ENCODE measurements around the gene ZNF862. TPM values are rescaled to one million over a fixed set of nuclear protein-coding genes. Genes with fewer than 3 reads are reported as not detected.

Gene ZNF862
- total and polyA plus RNA-seq, 10 of the 15 experiments (the other 5 are each of a cell fraction or from before 2014, with no cell fraction given) = 0.49 to 7.7 (median 3.5) TPM

DNA sequence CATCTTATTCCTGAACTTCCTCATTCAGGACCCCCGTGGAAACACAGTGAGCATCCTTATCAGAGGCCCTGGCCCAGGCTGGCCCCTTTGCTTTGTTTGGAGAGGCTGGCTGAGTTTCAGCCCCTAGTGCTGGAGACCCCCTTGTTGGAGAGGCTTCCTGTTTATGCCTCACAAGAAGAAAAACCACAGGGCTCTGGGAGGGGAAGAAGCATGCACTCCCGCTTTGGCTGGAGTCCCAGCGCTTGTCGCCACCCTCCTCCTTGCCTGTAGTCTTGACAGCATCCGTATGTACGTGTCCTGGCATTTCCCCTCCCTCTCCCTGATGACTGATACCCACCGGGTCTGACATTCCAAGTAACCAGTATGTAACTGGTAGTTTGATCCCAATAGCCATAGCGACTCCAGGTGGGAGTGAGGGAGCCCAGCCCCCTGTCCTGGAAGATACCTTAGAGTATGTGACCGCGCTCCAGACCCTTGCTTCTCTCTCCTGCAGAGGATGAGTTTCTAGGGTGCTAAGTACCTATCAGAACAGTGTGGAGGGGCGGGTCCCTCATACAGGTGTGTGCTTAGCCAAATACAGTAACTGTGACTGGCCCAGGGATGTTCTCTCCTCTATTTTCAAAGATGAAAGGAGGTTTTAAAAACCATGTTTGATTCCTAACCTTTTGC is 28.7 kb downstream of the ZNF862 start:
- intact Hi-C loops (cut with micrococcal nuclease; ENCODE audit: unreplicated experiment) = no loop called here
- ChIA-PET SMC1A (ENCODE audit: uncharacterized antibody, unreplicated experiment) (interaction anchor here (1.1 kb wide), 1 partner anchor 16 kb away, joined by 4 read pairs; no protein-coding TSS in a partner anchor), RAD21 (ENCODE audit: unreplicated experiment) (no interaction called here), POLR2A (no interaction called here), CTCF (no interaction called here)
- WGBS (ENCODE audit: insufficient coverage, insufficient replicate concordance, low lambda C conversion rate, missing lambda C conversion rate) = 64% methylated on average over 11 of the region's 11 CpGs
- no peak overlapping the region for H3K4me2 ChIP-seq (ENCODE audit: control insufficient read depth, insufficient read depth)
- in situ Hi-C loops (cut with MboI) = no loop called here
- no peaks in the 10 kb centered on the region for H3K36me3 ChIP-seq (ENCODE audit: control insufficient read depth in 2 of 2, insufficient read depth in 2 of 2, low read length in 1 of 2)
- no peak for FAIRE-seq
- no peaks in the 10 kb centered on the region for H3K79me2 ChIP-seq (ENCODE audit: control insufficient read depth, insufficient read depth, low read length)
- H4K20me1 ChIP-seq (ENCODE audit: control insufficient read depth, insufficient read depth) = no peaks in the 10 kb centered on the region
- ATAC-seq = no peak
- H3K4me3 ChIP-seq = no peak overlapping the region
- H3K4me1 ChIP-seq (ENCODE audit: control insufficient read depth, insufficient read depth, low read length) = peaks cover 35% of the 10 kb centered on the region
- no peak overlapping the region for H2AFZ ChIP-seq (ENCODE audit: control insufficient read depth, low read depth, low read length)
- no peak for DNase-seq (ENCODE audit: low read depth, low spot score)
- H3K9me3 ChIP-seq (replicated peaks; ENCODE audit: control insufficient read depth, insufficient read depth, low read length) = no peaks in the 10 kb centered on the region
- no TSS peak for BruUV-seq (replicated peaks)
- no peaks in the 10 kb centered on the region for H3K27me3 ChIP-seq (replicated peaks in 1 of 2; ENCODE audit: control insufficient read depth in 2 of 2, insufficient read depth in 2 of 2, low read length in 1 of 2)
- H3K9ac ChIP-seq (ENCODE audit: control insufficient read depth, insufficient read depth, low read length) = no peak overlapping the region
- H3K27ac ChIP-seq (ENCODE audit: control insufficient read depth, insufficient read depth) = no peak overlapping the region
- TF ChIP-seq TCF3 (IDR thresholded peaks at IDR 0.05; ENCODE audit: borderline replicate concordance, insufficient read depth, low read depth, low read length) (no peak), KAT2A (conservative IDR thresholded peaks at IDR 0.05; ENCODE audit: control insufficient read depth, low read depth, low read length) (no peak), MXI1 (IDR thresholded peaks at IDR 0.05; ENCODE audit: low read depth, low read length) (no peak), TCF12 (IDR thresholded peaks at IDR 0.05; ENCODE audit: low read depth, low read length) (no peak), KDM1A (IDR thresholded peaks at IDR 0.05; ENCODE audit: borderline replicate concordance) (no peak), MEF2B (IDR thresholded peaks at IDR 0.05; ENCODE audit: partially characterized antibody, poor library complexity, severe bottlenecking) (no peak), NFYB (IDR thresholded peaks at IDR 0.05; ENCODE audit: insufficient read depth, low read depth, low read length) (no peak)
- TF ChIP-seq, protein P1, sequence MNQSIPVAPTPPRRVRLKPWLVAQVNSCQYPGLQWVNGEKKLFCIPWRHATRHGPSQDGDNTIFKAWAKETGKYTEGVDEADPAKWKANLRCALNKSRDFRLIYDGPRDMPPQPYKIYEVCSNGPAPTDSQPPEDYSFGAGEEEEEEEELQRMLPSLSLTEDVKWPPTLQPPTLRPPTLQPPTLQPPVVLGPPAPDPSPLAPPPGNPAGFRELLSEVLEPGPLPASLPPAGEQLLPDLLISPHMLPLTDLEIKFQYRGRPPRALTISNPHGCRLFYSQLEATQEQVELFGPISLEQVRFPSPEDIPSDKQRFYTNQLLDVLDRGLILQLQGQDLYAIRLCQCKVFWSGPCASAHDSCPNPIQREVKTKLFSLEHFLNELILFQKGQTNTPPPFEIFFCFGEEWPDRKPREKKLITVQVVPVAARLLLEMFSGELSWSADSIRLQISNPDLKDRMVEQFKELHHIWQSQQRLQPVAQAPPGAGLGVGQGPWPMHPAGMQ (IDR thresholded peaks at IDR 0.05; ENCODE audit: borderline replicate concordance) = no peak
- TF ChIP-seq, protein P2, sequence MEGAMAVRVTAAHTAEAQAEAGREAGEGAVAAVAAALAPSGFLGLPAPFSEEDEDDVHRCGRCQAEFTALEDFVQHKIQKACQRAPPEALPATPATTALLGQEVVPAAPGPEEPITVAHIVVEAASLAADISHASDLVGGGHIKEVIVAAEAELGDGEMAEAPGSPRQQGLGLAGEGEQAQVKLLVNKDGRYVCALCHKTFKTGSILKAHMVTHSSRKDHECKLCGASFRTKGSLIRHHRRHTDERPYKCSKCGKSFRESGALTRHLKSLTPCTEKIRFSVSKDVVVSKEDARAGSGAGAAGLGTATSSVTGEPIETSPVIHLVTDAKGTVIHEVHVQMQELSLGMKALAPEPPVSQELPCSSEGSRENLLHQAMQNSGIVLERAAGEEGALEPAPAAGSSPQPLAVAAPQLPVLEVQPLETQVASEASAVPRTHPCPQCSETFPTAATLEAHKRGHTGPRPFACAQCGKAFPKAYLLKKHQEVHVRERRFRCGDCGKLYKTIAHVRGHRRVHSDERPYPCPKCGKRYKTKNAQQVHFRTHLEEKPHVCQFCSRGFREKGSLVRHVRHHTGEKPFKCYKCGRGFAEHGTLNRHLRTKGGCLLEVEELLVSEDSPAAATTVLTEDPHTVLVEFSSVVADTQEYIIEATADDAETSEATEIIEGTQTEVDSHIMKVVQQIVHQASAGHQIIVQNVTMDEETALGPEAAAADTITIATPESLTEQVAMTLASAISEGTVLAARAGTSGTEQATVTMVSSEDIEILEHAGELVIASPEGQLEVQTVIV (IDR thresholded peaks at IDR 0.05; ENCODE audit: borderline replicate concordance, partially characterized antibody) = no peak
- TF ChIP-seq, protein P3, sequence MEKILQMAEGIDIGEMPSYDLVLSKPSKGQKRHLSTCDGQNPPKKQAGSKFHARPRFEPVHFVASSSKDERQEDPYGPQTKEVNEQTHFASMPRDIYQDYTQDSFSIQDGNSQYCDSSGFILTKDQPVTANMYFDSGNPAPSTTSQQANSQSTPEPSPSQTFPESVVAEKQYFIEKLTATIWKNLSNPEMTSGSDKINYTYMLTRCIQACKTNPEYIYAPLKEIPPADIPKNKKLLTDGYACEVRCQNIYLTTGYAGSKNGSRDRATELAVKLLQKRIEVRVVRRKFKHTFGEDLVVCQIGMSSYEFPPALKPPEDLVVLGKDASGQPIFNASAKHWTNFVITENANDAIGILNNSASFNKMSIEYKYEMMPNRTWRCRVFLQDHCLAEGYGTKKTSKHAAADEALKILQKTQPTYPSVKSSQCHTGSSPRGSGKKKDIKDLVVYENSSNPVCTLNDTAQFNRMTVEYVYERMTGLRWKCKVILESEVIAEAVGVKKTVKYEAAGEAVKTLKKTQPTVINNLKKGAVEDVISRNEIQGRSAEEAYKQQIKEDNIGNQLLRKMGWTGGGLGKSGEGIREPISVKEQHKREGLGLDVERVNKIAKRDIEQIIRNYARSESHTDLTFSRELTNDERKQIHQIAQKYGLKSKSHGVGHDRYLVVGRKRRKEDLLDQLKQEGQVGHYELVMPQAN (conservative IDR thresholded peaks at IDR 0.05) = no peak
- TF ChIP-seq, protein P4, sequence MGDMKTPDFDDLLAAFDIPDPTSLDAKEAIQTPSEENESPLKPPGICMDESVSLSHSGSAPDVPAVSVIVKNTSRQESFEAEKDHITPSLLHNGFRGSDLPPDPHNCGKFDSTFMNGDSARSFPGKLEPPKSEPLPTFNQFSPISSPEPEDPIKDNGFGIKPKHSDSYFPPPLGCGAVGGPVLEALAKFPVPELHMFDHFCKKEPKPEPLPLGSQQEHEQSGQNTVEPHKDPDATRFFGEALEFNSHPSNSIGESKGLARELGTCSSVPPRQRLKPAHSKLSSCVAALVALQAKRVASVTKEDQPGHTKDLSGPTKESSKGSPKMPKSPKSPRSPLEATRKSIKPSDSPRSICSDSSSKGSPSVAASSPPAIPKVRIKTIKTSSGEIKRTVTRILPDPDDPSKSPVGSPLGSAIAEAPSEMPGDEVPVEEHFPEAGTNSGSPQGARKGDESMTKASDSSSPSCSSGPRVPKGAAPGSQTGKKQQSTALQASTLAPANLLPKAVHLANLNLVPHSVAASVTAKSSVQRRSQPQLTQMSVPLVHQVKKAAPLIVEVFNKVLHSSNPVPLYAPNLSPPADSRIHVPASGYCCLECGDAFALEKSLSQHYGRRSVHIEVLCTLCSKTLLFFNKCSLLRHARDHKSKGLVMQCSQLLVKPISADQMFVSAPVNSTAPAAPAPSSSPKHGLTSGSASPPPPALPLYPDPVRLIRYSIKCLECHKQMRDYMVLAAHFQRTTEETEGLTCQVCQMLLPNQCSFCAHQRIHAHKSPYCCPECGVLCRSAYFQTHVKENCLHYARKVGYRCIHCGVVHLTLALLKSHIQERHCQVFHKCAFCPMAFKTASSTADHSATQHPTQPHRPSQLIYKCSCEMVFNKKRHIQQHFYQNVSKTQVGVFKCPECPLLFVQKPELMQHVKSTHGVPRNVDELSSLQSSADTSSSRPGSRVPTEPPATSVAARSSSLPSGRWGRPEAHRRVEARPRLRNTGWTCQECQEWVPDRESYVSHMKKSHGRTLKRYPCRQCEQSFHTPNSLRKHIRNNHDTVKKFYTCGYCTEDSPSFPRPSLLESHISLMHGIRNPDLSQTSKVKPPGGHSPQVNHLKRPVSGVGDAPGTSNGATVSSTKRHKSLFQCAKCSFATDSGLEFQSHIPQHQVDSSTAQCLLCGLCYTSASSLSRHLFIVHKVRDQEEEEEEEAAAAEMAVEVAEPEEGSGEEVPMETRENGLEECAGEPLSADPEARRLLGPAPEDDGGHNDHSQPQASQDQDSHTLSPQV (IDR thresholded peaks at IDR 0.05) = no peak

All from GM12878 (cell line).